Astrocyte (in vitro differentiated cells and primary cell): ENCODE data around the gene CENPB. TPM values are rescaled to one million over a fixed set of nuclear protein-coding genes. Genes with fewer than 3 reads are reported as not detected.

Source experiments
- DNase-seq: peaks from one replicate; pipeline ENCODE4 v3.0.0-alpha.2; 2010; ENCODE audit warnings: low read depth
- FAIRE-seq: peaks from 2 replicates; lab custom pipeline; 2011; peaks lifted over from hg19 to GRCh38; lab: Jason Lieb, UNC
- H2AFZ ChIP-seq: 2 replicates; pipeline ENCODE4 v1.6.0; 2012; ENCODE audit warnings: low read depth, low read length, inconsistent platforms
- H3K27ac ChIP-seq: 2 replicates; pipeline ENCODE4 v1.5.1; 2011; ENCODE audit warnings: low read depth, low read length, inconsistent platforms
- H3K27me3 ChIP-seq: 2 replicates; pipeline ENCODE4 v1.6.0; 2011; ENCODE audit warnings: low read length, inconsistent platforms; ENCODE audit not compliant: insufficient read depth
- H3K36me3 ChIP-seq: 2 replicates; pipeline ENCODE4 v1.5.1; 2011; ENCODE audit warnings: low read length, inconsistent platforms; ENCODE audit not compliant: insufficient read depth
- H3K4me1 ChIP-seq: 2 replicates; pipeline ENCODE4 v1.5.1; 2011; ENCODE audit warnings: low read length, inconsistent platforms; ENCODE audit not compliant: insufficient read depth
- H3K4me2 ChIP-seq: 2 replicates; pipeline ENCODE4 v1.6.0; 2012; ENCODE audit warnings: low read length, inconsistent platforms
- H3K4me3 ChIP-seq: 2 replicates; pipeline ENCODE4 v1.5.1; 2011; ENCODE audit warnings: low read depth, mild to moderate bottlenecking, low read length, inconsistent platforms; ENCODE audit not compliant: insufficient read depth
- H3K79me2 ChIP-seq: 2 replicates; pipeline ENCODE4 v1.6.0; 2012; ENCODE audit warnings: mild to moderate bottlenecking, low read length, inconsistent platforms; ENCODE audit not compliant: insufficient read depth
- H3K9ac ChIP-seq: 2 replicates; pipeline ENCODE4 v1.6.0; 2012; ENCODE audit warnings: mild to moderate bottlenecking, low read length, inconsistent platforms
- H3K9me3 ChIP-seq: 2 replicates; pipeline ENCODE4 v1.5.1; 2012; ENCODE audit warnings: low read depth, mild to moderate bottlenecking, low read length, inconsistent platforms; ENCODE audit not compliant: insufficient read depth
- H4K20me1 ChIP-seq: 2 replicates; pipeline ENCODE4 v1.6.0; 2012; ENCODE audit warnings: low read length, inconsistent platforms; ENCODE audit not compliant: insufficient read depth
- H3K27ac Mint-ChIP-seq: one replicate; pipeline ENCODE4 v1.8.0; 2021; ENCODE audit warnings: mild to moderate bottlenecking, mixed read lengths; ENCODE audit not compliant: unreplicated experiment
- H3K27me3 Mint-ChIP-seq: one replicate; pipeline ENCODE4 v1.8.0; 2021; ENCODE audit warnings: low read depth, mixed read lengths; ENCODE audit not compliant: unreplicated experiment
- H3K36me3 Mint-ChIP-seq: one replicate; pipeline ENCODE4 v1.8.0; 2021; ENCODE audit warnings: low read depth, mixed read lengths; ENCODE audit not compliant: unreplicated experiment
- H3K4me1 Mint-ChIP-seq: one replicate; pipeline ENCODE4 v1.8.0; 2021; ENCODE audit warnings: low read depth, mixed read lengths; ENCODE audit not compliant: unreplicated experiment
- H3K4me3 Mint-ChIP-seq: one replicate; pipeline ENCODE4 v1.8.0; 2021; ENCODE audit warnings: mild to moderate bottlenecking, moderate library complexity, mixed read lengths; ENCODE audit not compliant: unreplicated experiment
- H3K9me3 Mint-ChIP-seq: one replicate; pipeline ENCODE4 v1.8.0; 2021; ENCODE audit warnings: mild to moderate bottlenecking, mixed read lengths; ENCODE audit not compliant: unreplicated experiment
- EZH2 ChIP-seq: IDR thresholded peaks from 2 replicates; pipeline ENCODE4 v1.6.1; 2012; ENCODE audit warnings: mild to moderate bottlenecking, low read length, inconsistent platforms; ENCODE audit not compliant: insufficient read depth
- total RNA-seq: library from RNA; stranded (reverse); gene quantifications from 2 replicates; pipeline ENCODE4 v1.2.1, GENCODE V29; 2021
- TF ChIP-seq, protein P1 (sequence below): IDR thresholded peaks from 2 replicates; pipeline ENCODE4 v1.5.1; 2011; ENCODE audit warnings: low read depth, mild to moderate bottlenecking, inconsistent platforms, low read length, moderate library complexity; ENCODE audit not compliant: insufficient read depth

CENPB gene
- total RNA-seq, 1 donor from 2014 or later: 39.1 TPM

GRCh38 chr20:3757268-3757667 is 29.3 kb downstream of the CENPB start:
- H3K4me1 ChIP-seq: no peaks in the 10 kb centered on the region
- peaks cover 3% of the 10 kb centered on the region for H3K36me3 ChIP-seq
- no peaks in the 10 kb centered on the region for H3K27me3 ChIP-seq
- DNase-seq (no peak), FAIRE-seq (no peak)
- peaks cover 11% of the 10 kb centered on the region for H3K79me2 ChIP-seq
- Mint-ChIP-seq H3K4me1 (no peaks in the 10 kb centered on the region), H3K9me3 (peaks cover 2% of the 10 kb centered on the region), H3K27ac (no peak overlapping the region), H3K4me3 (no peak overlapping the region), H3K36me3 (peaks cover 11% of the 10 kb centered on the region), H3K27me3 (peaks cover 6% of the 10 kb centered on the region)
- TF ChIP-seq EZH2: no peak
- no peaks in the 10 kb centered on the region for H3K9me3 ChIP-seq
- H3K27ac ChIP-seq: no peak overlapping the region
- no peak overlapping the region for H2AFZ ChIP-seq
- peaks cover 14% of the 10 kb centered on the region for H4K20me1 ChIP-seq
- no peak overlapping the region for H3K9ac ChIP-seq
- no peak overlapping the region for H3K4me3 ChIP-seq
- no peak overlapping the region for H3K4me2 ChIP-seq

GRCh38 chr20:3755814-3756480 is 30.6 kb downstream of the CENPB start:
- FAIRE-seq (no peak), DNase-seq (no peak)
- no peaks in the 10 kb centered on the region for H3K4me1 Mint-ChIP-seq
- no peak overlapping the region for H3K27ac Mint-ChIP-seq
- no peaks in the 10 kb centered on the region for H3K9me3 ChIP-seq
- H2AFZ ChIP-seq: no peak overlapping the region
- H3K27me3 ChIP-seq: peaks cover 5% of the 10 kb centered on the region
- H3K27me3 Mint-ChIP-seq: peaks cover 11% of the 10 kb centered on the region
- no peak overlapping the region for H3K4me2 ChIP-seq
- TF ChIP-seq EZH2: no peak
- TF ChIP-seq, protein P1, sequence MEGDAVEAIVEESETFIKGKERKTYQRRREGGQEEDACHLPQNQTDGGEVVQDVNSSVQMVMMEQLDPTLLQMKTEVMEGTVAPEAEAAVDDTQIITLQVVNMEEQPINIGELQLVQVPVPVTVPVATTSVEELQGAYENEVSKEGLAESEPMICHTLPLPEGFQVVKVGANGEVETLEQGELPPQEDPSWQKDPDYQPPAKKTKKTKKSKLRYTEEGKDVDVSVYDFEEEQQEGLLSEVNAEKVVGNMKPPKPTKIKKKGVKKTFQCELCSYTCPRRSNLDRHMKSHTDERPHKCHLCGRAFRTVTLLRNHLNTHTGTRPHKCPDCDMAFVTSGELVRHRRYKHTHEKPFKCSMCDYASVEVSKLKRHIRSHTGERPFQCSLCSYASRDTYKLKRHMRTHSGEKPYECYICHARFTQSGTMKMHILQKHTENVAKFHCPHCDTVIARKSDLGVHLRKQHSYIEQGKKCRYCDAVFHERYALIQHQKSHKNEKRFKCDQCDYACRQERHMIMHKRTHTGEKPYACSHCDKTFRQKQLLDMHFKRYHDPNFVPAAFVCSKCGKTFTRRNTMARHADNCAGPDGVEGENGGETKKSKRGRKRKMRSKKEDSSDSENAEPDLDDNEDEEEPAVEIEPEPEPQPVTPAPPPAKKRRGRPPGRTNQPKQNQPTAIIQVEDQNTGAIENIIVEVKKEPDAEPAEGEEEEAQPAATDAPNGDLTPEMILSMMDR: no peak
- no peaks in the 10 kb centered on the region for H3K36me3 ChIP-seq
- H3K9ac ChIP-seq: no peak overlapping the region
- no peak overlapping the region for H3K27ac ChIP-seq
- peaks cover 17% of the 10 kb centered on the region for H4K20me1 ChIP-seq
- peaks cover 2% of the 10 kb centered on the region for H3K4me1 ChIP-seq
- H3K79me2 ChIP-seq: peaks cover 9% of the 10 kb centered on the region
- H3K4me3 ChIP-seq: no peak overlapping the region
- no peak overlapping the region for H3K4me3 Mint-ChIP-seq
- peaks cover 11% of the 10 kb centered on the region for H3K36me3 Mint-ChIP-seq
- peaks cover 3% of the 10 kb centered on the region for H3K9me3 Mint-ChIP-seq

DNA sequence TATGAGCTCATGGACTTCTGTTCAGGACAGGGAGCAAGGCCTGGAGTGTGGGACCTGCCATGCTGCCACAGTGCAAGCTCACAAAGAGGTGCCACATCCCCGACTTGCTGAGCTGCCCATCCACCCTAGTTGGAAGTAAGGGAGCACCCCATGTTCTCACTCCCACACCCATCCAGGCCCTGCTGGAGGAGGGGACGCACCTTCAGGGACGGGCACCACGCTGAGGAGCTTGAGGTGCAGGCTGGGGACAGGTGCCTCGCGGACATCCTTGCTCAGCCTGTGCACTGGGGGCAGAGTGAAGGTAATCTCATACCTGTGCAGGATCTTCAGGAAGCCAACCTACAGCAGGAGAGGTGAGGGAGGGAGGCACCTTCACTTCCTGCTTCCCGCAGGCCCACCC is 31.3 kb downstream of the CENPB start:
- Histone ChIP-seq H3K9me3 (no peaks in the 10 kb centered on the region), H2AFZ (no peak overlapping the region), H3K9ac (no peak overlapping the region), H4K20me1 (peaks cover 20% of the 10 kb centered on the region), H3K79me2 (peaks cover 8% of the 10 kb centered on the region), H3K27me3 (peaks cover 12% of the 10 kb centered on the region), H3K36me3 (no peaks in the 10 kb centered on the region), H3K4me1 (peaks cover 2% of the 10 kb centered on the region), H3K4me2 (no peak overlapping the region), H3K27ac (no peak overlapping the region), H3K4me3 (no peak overlapping the region)
- H3K36me3 Mint-ChIP-seq: peaks cover 11% of the 10 kb centered on the region
- peaks cover 4% of the 10 kb centered on the region for H3K9me3 Mint-ChIP-seq
- no peak overlapping the region for H3K27ac Mint-ChIP-seq
- no peaks in the 10 kb centered on the region for H3K4me1 Mint-ChIP-seq
- FAIRE-seq (no peak), DNase-seq (no peak)
- peaks cover 17% of the 10 kb centered on the region for H3K27me3 Mint-ChIP-seq
- no peak overlapping the region for H3K4me3 Mint-ChIP-seq
- TF ChIP-seq, protein P1: no peak
- no peak for TF ChIP-seq EZH2
